ENCODE results near the gene CSTF1. TPM values are rescaled to one million over a fixed set of nuclear protein-coding genes. Genes with fewer than 3 reads are reported as not detected.
"Not testable (repeated sequence)": the region's sequence is repeated elsewhere in the genome, so short reads cannot be mapped to it uniquely, and the experiment has no call there.

The CSTF1 gene
- total and polyA plus RNA-seq, 5 donors, result 8.8 to 23.2 (median 19.6) TPM

GRCh38 chr20:56409521-56409920, 17.1 kb downstream of the CSTF1 start:
- H3K9me3 ChIP-seq (ENCODE audit: control insufficient read depth, low read length), result no peaks in the 10 kb centered on the region
- intact Hi-C loops (cut with DNase I), result loop anchor here in 1 of 4 donors (10.0 kb wide), 1 partner anchor 55 kb away; the partner anchor contains the start of gene RTF2
- no peaks in the 10 kb centered on the region for H3K4me1 ChIP-seq (ENCODE audit: control insufficient read depth, insufficient read depth, low read length)
- H3K27ac ChIP-seq (ENCODE audit: low read length), result no peak overlapping the region
- no peak overlapping the region for H3K4me3 ChIP-seq (ENCODE audit: low read length)
- ATAC-seq (peak; percentile 36 to 81), DNase-seq (no peak)
- no peaks in the 10 kb centered on the region for H3K27me3 ChIP-seq (ENCODE audit: control insufficient read depth, insufficient read depth)
- 60% methylated on average over 5 of the region's 5 CpGs for WGBS

DNA sequence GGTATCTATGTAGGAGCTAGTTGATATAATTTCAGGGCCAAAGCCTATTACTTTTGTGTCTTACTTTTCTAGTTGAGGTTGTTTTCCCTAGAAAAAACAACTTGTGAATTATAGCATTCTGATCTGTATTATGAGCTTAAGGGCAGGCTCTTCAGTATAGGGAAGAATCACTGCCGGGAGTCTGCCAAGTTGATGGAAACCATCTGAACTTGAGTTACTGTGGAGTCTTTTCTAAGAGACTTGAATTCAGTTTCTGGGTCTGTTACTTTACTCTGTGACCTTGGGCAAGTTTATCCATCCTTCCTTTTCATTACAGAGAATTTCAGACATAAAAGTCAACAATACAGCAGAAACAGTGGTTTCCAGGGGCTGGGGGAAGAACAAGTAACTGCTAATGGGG, 17.5 kb downstream of the CSTF1 start:
- no peaks in the 10 kb centered on the region for H3K9me3 ChIP-seq (ENCODE audit: control insufficient read depth, low read length)
- H3K4me3 ChIP-seq (ENCODE audit: low read length), result no peak overlapping the region
- no peak overlapping the region for H3K27ac ChIP-seq (ENCODE audit: low read length)
- no peaks in the 10 kb centered on the region for H3K4me1 ChIP-seq (ENCODE audit: control insufficient read depth, insufficient read depth, low read length)
- DNase-seq (no peak), ATAC-seq (no peak)
- 36% methylated on average over 1 of the region's 1 CpG for WGBS
- intact Hi-C loops (cut with DNase I), result loop anchor here in 2 of 4 donors (10.0 kb wide), 1 partner anchor 55 kb away; the partner anchor contains the start of gene RTF2 (in 2 of the 2)
- no peaks in the 10 kb centered on the region for H3K27me3 ChIP-seq (ENCODE audit: control insufficient read depth, insufficient read depth)

- WGBS, result 85% methylated on average over 7 of the region's 7 CpGs
- not testable (repeated sequence) for H3K9me3 ChIP-seq (ENCODE audit: control insufficient read depth, low read length); H3K4me3 ChIP-seq (ENCODE audit: low read length); ATAC-seq; H3K4me1 ChIP-seq (ENCODE audit: control insufficient read depth, insufficient read depth, low read length); DNase-seq; H3K27me3 ChIP-seq (ENCODE audit: control insufficient read depth, insufficient read depth)
- intact Hi-C loops (cut with DNase I), result loop anchor here in 1 of 4 donors (10.0 kb wide), 1 partner anchor 54 kb away; the partner anchor contains the start of gene RTF2
- H3K27ac ChIP-seq (ENCODE audit: low read length), result peak overlapping the region; percentile 83
Observed at GRCh38 chr20:56411287-56411686, 18.8 kb downstream of the CSTF1 start.

DNA sequence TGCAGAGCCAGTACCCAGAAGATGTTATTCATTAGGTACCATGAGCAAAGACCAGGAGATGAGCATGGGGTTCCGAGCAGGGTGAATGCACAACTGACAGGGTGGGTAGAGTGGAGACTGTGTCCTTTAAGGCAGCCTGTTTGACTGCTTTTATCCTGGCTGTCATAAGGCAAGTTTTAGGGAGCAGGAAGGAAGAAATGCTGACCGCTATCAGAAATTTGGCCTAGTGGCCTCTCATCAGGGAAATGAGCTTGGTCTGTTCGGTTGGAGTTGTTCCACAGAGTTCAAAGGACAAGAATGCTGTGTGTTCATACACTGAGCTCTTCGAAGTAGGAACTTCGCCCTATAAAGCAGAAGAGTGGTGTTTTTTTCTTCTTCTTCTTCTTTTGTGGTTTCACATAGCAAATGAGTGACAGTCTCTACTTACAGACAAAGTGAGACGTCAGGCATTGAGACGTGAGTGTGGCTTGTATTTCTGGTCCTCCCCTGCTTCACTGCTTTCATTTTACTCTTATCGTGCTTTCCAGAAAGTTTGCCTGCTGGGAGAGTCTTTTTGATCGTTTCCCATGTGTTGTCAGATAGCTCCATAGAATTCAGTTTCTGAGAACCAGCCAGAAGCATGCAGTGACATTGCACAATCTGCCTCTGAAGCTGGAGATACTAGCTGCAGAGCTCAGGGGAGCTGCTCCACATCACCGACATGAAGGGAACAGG, 19.5 kb downstream of the CSTF1 start, which contains the start of gene CASS4:
TSS of gene CASS4 (plus strand) at position 502 of the 714 bp plus-strand sequence. CDS start at position 701, 199 bp downstream.
- H3K27ac ChIP-seq (ENCODE audit: low read length), result peak within 1 kb of the TSS; percentile 83
- intact Hi-C loops (cut with DNase I), result loop anchor here in 1 of 4 donors (10.0 kb wide), 1 partner anchor 53 kb away; the partner anchor contains the start of gene RTF2
- DNase-seq (no peak), ATAC-seq (peak; percentile 82 to 83)
- peak within 1 kb of the TSS; percentile 9 for H3K4me3 ChIP-seq (ENCODE audit: low read length)
- H3K4me1 ChIP-seq (ENCODE audit: control insufficient read depth, insufficient read depth, low read length), result no peaks in the 10 kb centered on the region
- WGBS, result 25% methylated on average over 10 of the region's 10 CpGs
- H3K9me3 ChIP-seq (ENCODE audit: control insufficient read depth, low read length), result no peaks in the 10 kb centered on the region
- no peaks in the 10 kb centered on the region for H3K27me3 ChIP-seq (ENCODE audit: control insufficient read depth, insufficient read depth)

DNA sequence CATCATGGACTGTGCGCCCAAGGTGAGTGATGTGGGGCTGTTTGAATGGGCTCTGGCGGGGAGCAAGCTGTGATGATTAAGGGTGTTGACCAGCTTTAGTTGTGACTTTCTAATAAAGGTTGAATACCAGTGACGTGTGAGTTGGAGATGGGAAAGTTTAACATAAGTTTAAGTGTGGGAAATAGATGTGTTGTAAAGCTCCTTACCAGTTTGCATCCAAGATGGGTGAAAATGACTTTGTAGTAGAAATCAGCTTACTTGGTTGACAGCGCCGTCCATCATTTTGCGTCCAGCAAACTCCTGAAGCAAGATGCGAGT, 20.0 kb downstream of the CSTF1 start:
- ATAC-seq, result no peak
- WGBS, result 77% methylated on average over 7 of the region's 7 CpGs
- H3K9me3 ChIP-seq (ENCODE audit: control insufficient read depth, low read length), result no peaks in the 10 kb centered on the region
- peak overlapping the region; percentile 9 for H3K4me3 ChIP-seq (ENCODE audit: low read length)
- no peak for DNase-seq
- peak overlapping the region; percentile 83 for H3K27ac ChIP-seq (ENCODE audit: low read length)
- intact Hi-C loops (cut with DNase I), result loop anchor here in 1 of 4 donors (10.0 kb wide), 1 partner anchor 52 kb away; the partner anchor contains the start of gene RTF2
- no peaks in the 10 kb centered on the region for H3K27me3 ChIP-seq (ENCODE audit: control insufficient read depth, insufficient read depth)
- no peaks in the 10 kb centered on the region for H3K4me1 ChIP-seq (ENCODE audit: control insufficient read depth, insufficient read depth, low read length)

DNA sequence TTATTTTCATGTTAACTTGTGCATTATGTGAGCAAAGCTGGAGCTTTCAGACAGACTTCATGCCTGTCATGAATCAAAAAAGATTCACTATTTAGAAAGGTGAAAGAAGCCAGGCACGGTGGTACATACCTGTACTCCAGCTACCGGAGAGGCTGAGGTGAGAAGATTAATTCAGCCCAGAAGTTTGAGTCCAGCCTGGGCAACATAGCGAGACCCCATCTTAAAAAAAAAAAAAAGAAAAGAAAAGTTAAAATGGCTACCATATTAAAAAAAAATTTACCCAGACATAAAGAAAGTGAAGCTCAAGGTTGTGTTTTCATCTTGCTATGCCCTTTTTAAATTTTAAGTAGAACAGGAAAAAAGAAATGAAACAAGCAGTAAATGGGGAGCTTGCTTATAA, 20.5 kb downstream of the CSTF1 start:
- intact Hi-C loops (cut with DNase I), result loop anchor here in 1 of 4 donors (10.0 kb wide), 1 partner anchor 52 kb away; the partner anchor contains the start of gene RTF2
- Histone ChIP-seq H3K27ac (ENCODE audit: low read length) (peak overlapping the region; percentile 3), H3K9me3 (ENCODE audit: control insufficient read depth, low read length) (no peaks in the 10 kb centered on the region), H3K27me3 (ENCODE audit: control insufficient read depth, insufficient read depth) (no peaks in the 10 kb centered on the region), H3K4me3 (ENCODE audit: low read length) (no peak overlapping the region), H3K4me1 (ENCODE audit: control insufficient read depth, insufficient read depth, low read length) (no peaks in the 10 kb centered on the region)
- WGBS, result 93% methylated on average over 3 of the region's 3 CpGs
- ATAC-seq (no peak), DNase-seq (no peak)

- DNase-seq (no peak), ATAC-seq (no peak)
- no peaks in the 10 kb centered on the region for H3K27me3 ChIP-seq (ENCODE audit: control insufficient read depth, insufficient read depth)
- intact Hi-C loops (cut with DNase I), result loop anchor here in 1 of 4 donors (10.0 kb wide), 1 partner anchor 50 kb away; the partner anchor contains the start of gene RTF2
- 76% methylated on average over 12 of the region's 12 CpGs for WGBS
- H3K4me3 ChIP-seq (ENCODE audit: low read length), result no peak overlapping the region
- peaks cover 6% of the 10 kb centered on the region for H3K4me1 ChIP-seq (ENCODE audit: control insufficient read depth, insufficient read depth, low read length)
- peak overlapping the region; percentile 38 for H3K27ac ChIP-seq (ENCODE audit: low read length)
- H3K9me3 ChIP-seq (ENCODE audit: control insufficient read depth, low read length), result no peaks in the 10 kb centered on the region
Observed at GRCh38 chr20:56414842-56415765, 22.7 kb downstream of the CSTF1 start.

DNA sequence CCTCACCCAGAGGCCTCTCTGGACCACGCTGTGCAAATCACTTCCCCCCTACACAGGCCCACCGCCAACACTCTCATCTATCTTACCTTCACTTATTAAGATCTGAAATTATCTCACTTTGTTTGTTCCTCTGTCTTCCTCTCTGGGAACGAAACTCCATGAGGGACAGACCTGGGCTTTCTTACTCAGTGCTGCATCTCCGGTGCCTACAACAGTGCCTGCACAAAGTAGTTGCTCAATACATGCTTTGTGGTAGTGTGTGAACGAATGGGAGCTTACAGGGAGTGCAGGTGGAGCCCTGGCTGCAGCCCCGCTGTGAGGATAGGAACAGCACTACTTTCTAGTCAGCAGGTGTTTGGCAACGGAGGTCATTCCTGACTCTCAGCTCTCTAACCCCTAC, 25.0 kb downstream of the CSTF1 start:
- intact Hi-C loops (cut with DNase I), result loop anchor here in 1 of 4 donors (10.0 kb wide), 1 partner anchor 47 kb away; the partner anchor contains the start of gene RTF2
- Histone ChIP-seq H3K4me3 (ENCODE audit: low read length) (no peak overlapping the region), H3K9me3 (ENCODE audit: control insufficient read depth, low read length) (no peaks in the 10 kb centered on the region), H3K27me3 (ENCODE audit: control insufficient read depth, insufficient read depth) (no peaks in the 10 kb centered on the region), H3K4me1 (ENCODE audit: control insufficient read depth, insufficient read depth, low read length) (peaks cover 6% of the 10 kb centered on the region), H3K27ac (ENCODE audit: low read length) (no peak overlapping the region)
- DNase-seq (no peak), ATAC-seq (no peak)
- 87% methylated on average over 7 of the region's 7 CpGs for WGBS

DNA sequence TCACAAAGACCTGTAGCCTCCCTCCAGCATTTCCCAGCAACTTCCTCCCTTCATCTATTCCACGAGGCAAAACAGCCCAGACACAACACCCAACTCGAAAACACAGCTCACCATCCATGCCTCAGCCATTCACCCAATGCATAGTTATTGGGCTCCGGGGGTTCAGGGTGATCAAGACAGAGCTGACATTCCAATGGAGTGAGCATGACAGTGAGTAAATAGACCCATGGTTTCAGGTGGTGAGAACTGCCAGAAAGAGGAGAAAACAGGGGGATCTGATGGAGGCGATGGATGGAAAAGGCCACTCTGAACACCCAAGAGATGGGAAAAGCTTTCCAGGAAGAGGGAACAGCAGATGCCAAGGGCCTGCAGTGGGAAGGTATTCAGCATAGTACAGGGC, 25.5 kb downstream of the CSTF1 start:
- H3K4me1 ChIP-seq (ENCODE audit: control insufficient read depth, insufficient read depth, low read length), result peaks cover 8% of the 10 kb centered on the region
- DNase-seq (no peak), ATAC-seq (no peak)
- WGBS, result 79% methylated on average over 4 of the region's 4 CpGs
- no peaks in the 10 kb centered on the region for H3K9me3 ChIP-seq (ENCODE audit: control insufficient read depth, low read length)
- no peak overlapping the region for H3K4me3 ChIP-seq (ENCODE audit: low read length)
- peak overlapping the region; percentile 98 for H3K27ac ChIP-seq (ENCODE audit: low read length)
- intact Hi-C loops (cut with DNase I), result loop anchor here in 1 of 4 donors (10.0 kb wide), 1 partner anchor 47 kb away; the partner anchor contains the start of gene RTF2
- H3K27me3 ChIP-seq (ENCODE audit: control insufficient read depth, insufficient read depth), result no peaks in the 10 kb centered on the region

GRCh38 chr20:56418385-56418861, 26.0 kb downstream of the CSTF1 start:
- 57% methylated on average over 11 of the region's 11 CpGs for WGBS
- intact Hi-C loops (cut with DNase I), result loop anchor here in 1 of 4 donors (10.0 kb wide), 1 partner anchor 46 kb away; the partner anchor contains the start of gene RTF2
- Histone ChIP-seq H3K9me3 (ENCODE audit: control insufficient read depth, low read length) (no peaks in the 10 kb centered on the region), H3K4me3 (ENCODE audit: low read length) (no peak overlapping the region), H3K27me3 (ENCODE audit: control insufficient read depth, insufficient read depth) (no peaks in the 10 kb centered on the region), H3K27ac (ENCODE audit: low read length) (peak overlapping the region; percentile 98), H3K4me1 (ENCODE audit: control insufficient read depth, insufficient read depth, low read length) (peaks cover 9% of the 10 kb centered on the region)
- DNase-seq (no peak), ATAC-seq (no peak)
